Stimulated activated CD4-positive, alpha-beta T cell treated with anti-CD3 and anti-CD28 coated beads, Interleukin-2, amount 100 ng/mL, for 4 hours (primary cell): ENCODE data around the gene BAIAP2.

Source experiments
- DNase-seq: peaks from one replicate; pipeline ENCODE4 v3.0.0-alpha.2; 2020; ENCODE audit warnings: low read depth

BAIAP2 gene

GRCh38 chr17:81090361-81091136 is 55.6 kb downstream of the BAIAP2 start:
- DNase-seq = no peak

DNA sequence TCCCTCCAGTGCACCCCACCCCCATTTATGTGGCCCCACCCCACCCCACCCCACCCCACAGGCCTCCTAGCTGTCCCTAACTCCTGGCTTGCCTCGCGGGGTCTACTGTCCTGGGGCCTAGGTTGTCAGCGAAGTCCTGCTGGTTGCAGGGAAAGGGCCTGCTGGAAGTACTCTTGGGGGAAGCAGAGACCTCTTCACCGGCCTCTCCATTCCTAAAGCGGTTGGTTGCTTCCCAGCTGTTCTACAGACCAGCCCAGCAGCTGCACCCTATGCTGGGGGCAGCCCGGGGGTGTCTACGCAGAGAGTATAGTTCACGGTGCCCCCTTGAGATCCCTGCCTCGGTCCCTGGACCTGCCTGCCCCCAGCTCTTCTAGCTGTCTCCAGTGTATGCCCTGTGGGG is 56.2 kb downstream of the BAIAP2 start:
- no peak for DNase-seq

DNA sequence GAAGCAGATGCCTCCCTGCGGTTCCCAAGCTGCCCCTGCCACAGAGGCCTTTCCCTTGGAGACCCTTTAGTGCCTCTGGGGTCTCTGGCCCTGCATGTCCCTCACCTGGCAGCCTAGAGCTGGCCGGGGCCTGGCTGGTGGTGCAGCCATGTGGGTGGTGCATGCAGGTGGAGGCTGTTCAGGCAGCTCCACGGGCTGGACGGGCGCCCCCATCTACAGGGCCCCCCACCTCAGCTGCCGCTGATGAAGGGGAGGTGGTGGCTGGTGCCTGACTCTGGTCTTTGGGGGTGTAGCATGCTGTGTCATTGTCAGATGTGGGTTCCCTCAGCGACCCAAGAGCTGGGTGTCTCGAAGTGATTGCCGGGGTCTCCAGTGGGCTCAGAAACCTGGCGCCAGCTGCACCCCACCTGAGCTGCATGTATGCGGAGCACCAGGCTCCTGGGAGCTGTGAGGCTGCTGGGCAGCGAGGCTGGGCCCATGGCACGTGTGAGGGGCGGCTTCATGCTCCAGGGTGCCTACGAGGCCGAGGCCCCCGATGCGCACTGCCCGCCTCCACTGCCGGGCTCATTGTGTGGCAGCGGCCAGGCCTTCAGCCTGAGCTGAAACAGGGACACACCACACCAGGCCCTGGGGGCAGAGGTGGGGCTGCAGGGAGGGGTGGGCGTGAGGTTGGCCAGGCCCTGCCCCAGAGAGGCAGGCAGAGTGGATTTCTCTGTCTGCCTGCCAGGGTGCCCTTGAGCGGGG is 57.0 kb downstream of the BAIAP2 start:
- DNase-seq = no peak

- DNase-seq = no peak
Observed at GRCh38 chr17:81092518-81093095, 57.7 kb downstream of the BAIAP2 start.

GRCh38 chr17:81093619-81094508 is 58.9 kb downstream of the BAIAP2 start:
- DNase-seq = no peak

- peak; percentile 82 for DNase-seq
Observed at GRCh38 chr17:81094509-81095382, 59.8 kb downstream of the BAIAP2 start.

GRCh38 chr17:81095383-81095762 is 60.4 kb downstream of the BAIAP2 start:
- no peak for DNase-seq

DNA sequence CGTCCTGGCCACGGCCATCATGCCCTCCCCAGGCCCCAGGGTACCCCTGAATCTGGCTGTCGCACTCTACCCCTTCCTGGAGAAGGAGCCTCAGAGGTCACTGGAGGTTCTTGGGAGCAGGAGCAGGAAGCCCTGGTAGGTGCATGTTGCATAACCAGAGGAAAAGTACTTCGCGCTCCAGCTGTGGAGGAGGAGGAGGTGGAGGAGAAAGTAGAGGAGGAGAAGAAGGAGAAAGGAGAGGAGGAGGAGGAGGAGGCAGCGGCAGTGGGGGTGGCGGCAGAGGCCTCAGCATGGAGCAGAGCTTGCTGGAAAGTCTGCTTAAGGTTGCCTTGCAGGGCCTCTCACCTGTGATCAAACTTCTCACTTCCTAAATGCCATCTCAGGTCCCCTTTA is 61.8 kb downstream of the BAIAP2 start:
- DNase-seq = no peak

DNA sequence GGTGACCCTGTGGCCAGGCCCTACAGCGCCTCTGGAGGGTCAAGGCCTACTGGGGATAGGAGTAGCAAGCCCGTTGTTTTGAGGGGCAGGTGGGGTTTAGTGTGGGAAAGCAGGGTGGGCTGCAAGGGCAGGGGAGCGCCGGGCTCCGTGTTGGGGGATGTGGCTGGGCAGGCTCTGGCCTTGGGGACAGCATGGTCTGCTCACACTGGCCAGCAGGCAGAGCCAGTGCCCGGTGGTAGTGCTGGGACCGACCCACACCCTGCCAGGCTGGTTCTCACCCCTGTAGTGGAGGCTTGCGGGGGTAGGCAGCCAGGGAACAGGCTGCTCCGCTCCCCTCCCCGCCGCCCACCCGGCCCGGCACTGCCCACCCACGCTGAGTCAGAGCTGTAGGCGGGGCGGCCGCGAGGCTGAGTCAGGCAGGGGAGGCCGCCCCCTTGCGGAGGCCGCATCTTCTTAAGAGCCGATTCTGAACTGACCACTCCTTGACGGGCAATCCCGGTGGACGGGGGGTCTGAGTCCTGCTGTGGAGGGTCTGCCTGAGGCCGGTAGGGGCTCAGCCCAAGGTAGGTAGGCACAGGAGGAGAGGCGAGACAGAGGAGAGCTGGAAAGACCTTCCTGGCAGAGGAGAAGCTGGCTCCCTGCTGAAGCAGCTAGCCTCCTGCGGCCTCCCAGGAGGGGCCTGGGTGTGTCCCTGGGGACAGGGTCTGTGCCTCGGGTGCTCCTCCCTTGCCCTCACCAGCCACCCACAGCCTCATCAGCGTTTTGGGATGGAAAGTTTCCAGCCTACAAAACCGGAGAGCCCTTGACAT is 62.4 kb downstream of the BAIAP2 start:
- peak; percentile 77 for DNase-seq

GRCh38 chr17:81097943-81098308 is 63.0 kb downstream of the BAIAP2 start:
- DNase-seq = no peak

GRCh38 chr17:81099888-81100287 is 64.9 kb downstream of the BAIAP2 start:
- no peak for DNase-seq

DNA sequence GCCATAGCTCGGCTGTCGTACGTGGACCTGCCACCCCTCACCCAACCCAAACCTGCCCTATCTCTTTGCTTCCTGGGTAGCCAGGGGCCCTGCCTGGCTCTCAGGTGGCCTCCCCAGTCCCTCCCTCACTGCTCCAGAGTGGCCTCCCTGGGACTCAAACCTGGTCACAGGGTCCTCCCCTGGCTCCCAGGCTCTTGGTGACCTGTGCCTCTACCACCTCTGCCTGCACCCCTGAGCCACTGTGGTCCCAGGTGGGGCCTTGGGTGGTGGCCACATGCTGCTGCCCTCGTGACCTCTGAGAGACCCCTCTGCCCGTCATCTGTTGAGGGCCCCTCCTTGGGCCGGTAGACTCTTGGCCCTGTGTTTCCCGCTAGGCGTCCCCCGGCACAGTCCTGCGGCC is 65.7 kb downstream of the BAIAP2 start:
- DNase-seq = no peak

- peak; percentile 82 for DNase-seq
Observed at GRCh38 chr17:81101614-81102306, 66.8 kb downstream of the BAIAP2 start.

- no peak for DNase-seq
Observed at GRCh38 chr17:81102352-81102751, 67.4 kb downstream of the BAIAP2 start.

- DNase-seq = no peak
Observed at GRCh38 chr17:81102869-81103268, 67.9 kb downstream of the BAIAP2 start.

DNA sequence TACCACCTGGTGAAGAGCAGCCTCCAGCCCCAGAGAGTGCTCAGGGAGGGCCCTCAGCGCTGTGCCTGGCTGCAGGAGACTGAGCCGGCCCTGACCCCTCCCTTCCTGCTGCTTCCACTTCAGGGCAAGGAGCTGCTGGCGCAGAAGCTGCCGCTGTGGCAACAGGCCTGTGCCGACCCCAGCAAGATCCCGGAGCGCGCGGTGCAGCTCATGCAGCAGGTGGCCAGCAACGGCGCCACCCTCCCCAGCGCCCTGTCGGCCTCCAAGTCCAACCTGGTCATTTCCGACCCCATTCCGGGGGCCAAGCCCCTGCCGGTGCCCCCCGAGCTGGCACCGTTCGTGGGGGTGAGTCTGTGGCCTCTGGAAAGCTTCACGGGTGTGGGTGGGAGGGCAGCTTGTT is 68.4 kb downstream of the BAIAP2 start:
- no peak for DNase-seq

DNA sequence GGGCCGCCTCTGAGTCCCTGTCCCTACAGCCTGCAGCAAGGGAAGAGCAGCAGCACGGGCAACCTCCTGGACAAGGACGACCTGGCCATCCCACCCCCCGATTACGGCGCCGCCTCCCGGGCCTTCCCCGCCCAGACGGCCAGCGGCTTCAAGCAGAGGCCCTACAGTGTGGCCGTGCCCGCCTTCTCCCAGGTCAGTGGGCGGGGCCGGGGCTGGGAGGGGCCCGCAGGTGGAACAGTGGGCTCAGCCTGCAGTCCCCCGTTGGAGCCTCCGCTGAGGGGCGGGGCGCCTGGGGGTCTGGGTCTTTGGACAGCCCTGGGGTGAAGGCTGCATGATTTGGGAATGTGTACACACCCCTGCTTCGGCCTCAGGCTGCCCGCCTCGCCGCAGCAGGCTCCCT is 71.8 kb downstream of the BAIAP2 start:
- no peak for DNase-seq

DNA sequence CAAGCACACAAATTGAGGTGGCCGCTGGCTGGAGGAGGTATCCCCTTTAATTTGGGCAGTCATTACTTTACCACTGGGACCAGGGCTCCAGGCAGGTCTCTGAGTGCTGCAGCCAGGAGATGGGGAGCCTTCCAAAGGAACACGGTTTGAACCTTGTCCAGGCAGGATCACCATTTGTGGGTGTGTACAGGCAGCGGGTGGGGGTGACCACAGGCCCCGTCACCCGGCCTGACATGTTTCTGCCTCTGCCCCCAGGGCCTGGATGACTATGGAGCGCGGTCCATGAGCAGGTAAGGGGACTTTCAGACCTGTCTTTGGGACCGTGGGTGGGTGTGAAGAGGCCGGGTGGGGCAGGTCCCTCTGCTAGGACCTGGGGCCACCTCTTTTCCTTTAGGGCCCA is 73.3 kb downstream of the BAIAP2 start:
- DNase-seq = no peak

DNA sequence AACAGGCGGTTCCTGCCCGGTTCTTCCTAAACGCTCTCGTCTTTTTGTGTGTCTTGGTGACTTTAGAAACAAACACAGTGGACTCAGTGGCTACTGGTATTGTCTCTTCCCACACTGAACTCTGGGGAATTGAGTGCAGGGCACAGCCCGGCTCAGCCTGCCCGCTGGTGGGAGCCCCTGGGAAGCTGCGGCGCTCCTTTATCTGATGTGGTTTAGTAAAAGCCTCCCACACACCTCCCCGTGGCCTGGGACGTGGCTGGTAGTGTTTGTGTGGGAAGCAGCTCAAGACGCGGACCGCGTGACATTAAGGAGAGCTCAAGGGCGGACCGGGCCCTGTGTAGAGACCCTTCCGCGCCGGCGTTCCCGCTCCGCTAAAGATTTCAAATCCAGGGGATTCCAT is 75.0 kb downstream of the BAIAP2 start:
- DNase-seq = no peak

DNA sequence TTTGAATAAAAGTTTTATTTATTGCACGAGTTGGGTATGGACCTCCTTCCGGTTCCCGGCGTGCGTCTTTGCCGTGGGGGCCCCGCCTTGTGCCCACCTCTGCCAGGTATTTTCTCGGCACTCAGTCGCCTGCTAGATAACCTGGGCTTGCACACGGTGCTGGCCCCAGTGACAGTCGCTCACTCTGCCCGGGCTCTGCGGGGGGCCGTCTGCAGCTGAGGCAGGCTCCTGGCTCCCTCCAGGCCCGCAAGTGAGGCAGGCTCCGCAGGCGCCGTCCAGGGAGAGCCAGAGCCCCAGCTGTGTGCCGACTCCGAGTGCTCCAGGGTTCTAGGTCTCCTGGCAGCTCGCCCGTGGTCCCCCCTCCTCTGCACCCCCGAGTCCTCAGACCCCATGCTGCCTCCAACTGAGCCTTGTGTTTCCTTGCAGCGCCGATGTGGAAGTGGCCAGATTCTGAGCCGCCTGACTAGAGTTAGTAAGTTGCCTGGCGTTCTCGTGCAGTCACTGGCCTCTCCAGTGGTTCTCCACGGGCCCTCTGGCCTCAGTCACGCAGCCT is 75.6 kb downstream of the BAIAP2 start:
- no peak for DNase-seq
